GM19023 (cell line): Measurements from ENCODE around the gene SF3B1.
"Not testable (repeated sequence)": the region's sequence is repeated elsewhere in the genome, so short reads cannot be mapped to it uniquely, and the experiment has no call there.

ENCODE experiments used
- ATAC-seq: cut with Tn5 transposase; IDR thresholded peaks from one replicate; pipeline ENCODE4 v1.9.1; 2021; ENCODE audit warnings: mild to moderate bottlenecking, moderate library complexity; ENCODE audit not compliant: unreplicated experiment

The SF3B1 gene

GRCh38 chr2:197434541-197435513 lies at the start of gene SF3B1:
SF3B1 (minus strand) TSS chr2:197435028; CDS start chr2:197434999, 29 bp downstream.
- peak; percentile 96 for ATAC-seq

GRCh38 chr2:197484248-197484647 lies 49.4 kb upstream of the SF3B1 start:
- not testable (repeated sequence) for ATAC-seq

GRCh38 chr2:197480165-197481036 lies 45.6 kb upstream of the SF3B1 start:
- no peak for ATAC-seq

GRCh38 chr2:197477797-197478196 lies 43.0 kb upstream of the SF3B1 start:
- ATAC-seq, result no peak

GRCh38 chr2:197472166-197472565 lies 37.3 kb upstream of the SF3B1 start:
- no peak for ATAC-seq

GRCh38 chr2:197464175-197464574 lies 29.3 kb upstream of the SF3B1 start:
- no peak for ATAC-seq

- ATAC-seq, result no peak
Observed at GRCh38 chr2:197461057-197461456, 26.2 kb upstream of the SF3B1 start.

GRCh38 chr2:197460649-197461048 lies 25.8 kb upstream of the SF3B1 start:
- no peak for ATAC-seq

- ATAC-seq, result no peak
Observed at GRCh38 chr2:197455428-197455827, 20.6 kb upstream of the SF3B1 start.

GRCh38 chr2:197454923-197455322 lies 20.1 kb upstream of the SF3B1 start:
- ATAC-seq, result no peak

- ATAC-seq, result peak; percentile 34
Observed at GRCh38 chr2:197453914-197454398, 19.1 kb upstream of the SF3B1 start.

- peak; percentile 94 for ATAC-seq
Observed at GRCh38 chr2:197453123-197453913, 18.5 kb upstream of the SF3B1 start, which contains the start of gene COQ10B. COQ10B (plus strand) TSS chr2:197453552; CDS start chr2:197453561, 9 bp downstream.

- no peak for ATAC-seq
Observed at GRCh38 chr2:197452754-197453122, 17.9 kb upstream of the SF3B1 start.

GRCh38 chr2:197450935-197451358 lies 16.1 kb upstream of the SF3B1 start:
- ATAC-seq, result not testable (repeated sequence)

GRCh38 chr2:197450465-197450864 lies 15.6 kb upstream of the SF3B1 start:
- no peak for ATAC-seq

- ATAC-seq, result no peak
Observed at GRCh38 chr2:197446844-197447243, 12.0 kb upstream of the SF3B1 start.

- ATAC-seq, result no peak
Observed at GRCh38 chr2:197445746-197446145, 10.9 kb upstream of the SF3B1 start.

- no peak for ATAC-seq
Observed at GRCh38 chr2:197442857-197443256, 8.0 kb upstream of the SF3B1 start.

GRCh38 chr2:197437380-197437779 lies 2.6 kb upstream of the SF3B1 start:
- ATAC-seq, result no peak
